ENCODE data around the gene ZNF254.

Gene ZNF254

GRCh38 chr19:24127601-24128000, 40.6 kb downstream of the ZNF254 start:
- no peaks in the 10 kb centered on the region for H3K36me3 ChIP-seq (ENCODE audit: insufficient read depth)

GRCh38 chr19:24140099-24140498, 53.1 kb downstream of the ZNF254 start:
- Histone ChIP-seq H3K36me3 (ENCODE audit: insufficient read depth) (no peaks in the 10 kb centered on the region), H2AFZ (ENCODE audit: low read depth) (no peak overlapping the region), H3K4me2 (no peak overlapping the region), H3K79me2 (ENCODE audit: insufficient read depth, low read depth) (no peaks in the 10 kb centered on the region), H3K27ac (no peak overlapping the region), H3K27me3 (ENCODE audit: insufficient read depth, low read depth) (no peaks in the 10 kb centered on the region), H3K4me3 (IDR thresholded peaks at IDR 0.05; ENCODE audit: insufficient read depth, low read depth, low read length) (no peak overlapping the region), H3K4me1 (ENCODE audit: low read depth, poor library complexity, severe bottlenecking) (no peaks in the 10 kb centered on the region), H3K9ac (no peak overlapping the region), H4K20me1 (ENCODE audit: insufficient read depth) (no peaks in the 10 kb centered on the region)
- TF ChIP-seq CTCF (conservative IDR thresholded peaks at IDR 0.05; ENCODE audit: low read depth, low read length), result no peak

More at GRCh38 chr19:24127601-24128000, 40.6 kb downstream of the ZNF254 start:
- Histone ChIP-seq H3K79me2 (ENCODE audit: insufficient read depth, low read depth) (no peaks in the 10 kb centered on the region), H3K27me3 (ENCODE audit: insufficient read depth, low read depth) (no peaks in the 10 kb centered on the region), H3K9ac (no peak overlapping the region), H3K4me3 (IDR thresholded peaks at IDR 0.05; ENCODE audit: insufficient read depth, low read depth, low read length) (no peak overlapping the region), H3K27ac (no peak overlapping the region), H2AFZ (ENCODE audit: low read depth) (no peak overlapping the region), H3K4me2 (no peak overlapping the region), H4K20me1 (ENCODE audit: insufficient read depth) (no peaks in the 10 kb centered on the region), H3K4me1 (ENCODE audit: low read depth, poor library complexity, severe bottlenecking) (no peaks in the 10 kb centered on the region)
- TF ChIP-seq CTCF (conservative IDR thresholded peaks at IDR 0.05; ENCODE audit: low read depth, low read length), result no peak

- Histone ChIP-seq H3K79me2 (ENCODE audit: insufficient read depth, low read depth) (no peaks in the 10 kb centered on the region), H3K27me3 (ENCODE audit: insufficient read depth, low read depth) (no peaks in the 10 kb centered on the region), H3K27ac (no peak overlapping the region), H3K4me2 (no peak overlapping the region), H4K20me1 (ENCODE audit: insufficient read depth) (no peaks in the 10 kb centered on the region), H3K36me3 (ENCODE audit: insufficient read depth) (no peaks in the 10 kb centered on the region), H2AFZ (ENCODE audit: low read depth) (no peak overlapping the region), H3K4me1 (ENCODE audit: low read depth, poor library complexity, severe bottlenecking) (no peaks in the 10 kb centered on the region), H3K9ac (no peak overlapping the region), H3K4me3 (IDR thresholded peaks at IDR 0.05; ENCODE audit: insufficient read depth, low read depth, low read length) (no peak overlapping the region)
- TF ChIP-seq CTCF (conservative IDR thresholded peaks at IDR 0.05; ENCODE audit: low read depth, low read length), result no peak
These were observed 53.6 kb downstream of the ZNF254 start for GRCh38 chr19:24140591-24140990.

GRCh38 chr19:24141612-24142011, 54.6 kb downstream of the ZNF254 start:
- Histone ChIP-seq H3K4me2 (no peak overlapping the region), H3K27ac (no peak overlapping the region), H3K27me3 (ENCODE audit: insufficient read depth, low read depth) (no peaks in the 10 kb centered on the region), H3K9ac (no peak overlapping the region), H3K36me3 (ENCODE audit: insufficient read depth) (no peaks in the 10 kb centered on the region), H2AFZ (ENCODE audit: low read depth) (no peak overlapping the region), H3K79me2 (ENCODE audit: insufficient read depth, low read depth) (no peaks in the 10 kb centered on the region), H4K20me1 (ENCODE audit: insufficient read depth) (no peaks in the 10 kb centered on the region), H3K4me3 (IDR thresholded peaks at IDR 0.05; ENCODE audit: insufficient read depth, low read depth, low read length) (no peak overlapping the region), H3K4me1 (ENCODE audit: low read depth, poor library complexity, severe bottlenecking) (no peaks in the 10 kb centered on the region)
- TF ChIP-seq CTCF (conservative IDR thresholded peaks at IDR 0.05; ENCODE audit: low read depth, low read length), result no peak

Data from KMS-11 (cell line).